GM10248 (cell line): ENCODE data around the gene NOS1.

Experiments used
- CTCF ChIA-PET: fragments of 300-600 bp; sonication (Branson Sonifier 250); formaldehyde crosslinking; extraction: SDS; loops from one replicate; lab custom pipeline; 2021; ENCODE audit warnings: antibody characterized with exemption; lab: Yijun Ruan, JAX
- POLR2A ChIA-PET: fragments of 350-650 bp; sonication (Branson Sonifier 250); formaldehyde crosslinking; extraction: SDS; loops from one replicate; lab custom pipeline; 2020; ENCODE audit warnings: antibody characterized with exemption; lab: Yijun Ruan, JAX
- DNase-seq: peaks from one replicate; pipeline ENCODE4 v3.0.0; 2012; ENCODE audit errors: extremely low spot score
- CTCF ChIP-seq: IDR thresholded peaks from 2 replicates; pipeline ENCODE4 v1.5.1; 2012; ENCODE audit warnings: mild to moderate bottlenecking, low read depth; ENCODE audit errors: extremely low read depth, missing control alignments, control extremely low read depth

Gene NOS1

GRCh38 chr12:117339104-117339503, 22.3 kb downstream of the NOS1 start:
- ChIA-PET POLR2A (no interaction called here), CTCF (interaction anchor here (1.0 kb wide), 1 partner anchor 28 kb away, joined by 3 read pairs; no protein-coding TSS in a partner anchor)
- no peak for DNase-seq
- no peak for TF ChIP-seq CTCF

GRCh38 chr12:117334855-117335587, 26.4 kb downstream of the NOS1 start:
- TF ChIP-seq CTCF, result no peak
- CTCF ChIA-PET, result interaction anchor here (1.5 kb wide), 1 partner anchor 502 kb away, joined by 6 read pairs; no protein-coding TSS in a partner anchor
- DNase-seq, result no peak
- POLR2A ChIA-PET, result no interaction called here

GRCh38 chr12:117334051-117334450, 27.4 kb downstream of the NOS1 start:
- no peak for TF ChIP-seq CTCF
- DNase-seq, result no peak
- ChIA-PET POLR2A (no interaction called here), CTCF (interaction anchor here (1.0 kb wide), 1 partner anchor 524 kb away, joined by 3 read pairs; no protein-coding TSS in a partner anchor)

DNA sequence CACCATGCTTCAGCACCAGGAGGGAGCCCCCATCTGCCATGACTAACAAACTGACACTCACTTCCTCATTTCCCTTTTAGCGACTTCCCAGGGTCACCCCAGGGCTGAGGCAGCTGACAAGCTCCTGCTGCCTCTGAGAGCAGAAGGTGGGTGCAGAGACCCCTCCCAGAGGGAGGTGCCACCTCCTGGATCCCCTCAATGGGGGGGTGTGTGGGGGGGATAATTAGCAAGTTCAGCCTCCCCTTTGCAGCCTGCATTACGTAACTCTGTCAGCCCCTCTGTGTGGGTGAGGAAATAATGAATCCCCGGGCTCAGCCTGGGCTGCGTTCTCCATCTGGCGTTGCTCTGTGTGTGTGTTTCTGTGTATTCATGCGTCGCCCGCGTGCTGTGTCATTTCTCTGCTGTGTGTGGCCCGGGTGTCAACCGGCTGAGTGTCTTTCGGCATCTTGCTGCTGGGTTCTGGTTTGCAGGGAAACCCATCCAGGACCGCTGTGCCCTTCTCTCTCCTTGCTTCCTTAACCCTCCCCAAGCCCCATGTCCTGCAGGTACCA, 28.0 kb downstream of the NOS1 start:
- DNase-seq, result no peak
- CTCF ChIA-PET, result interaction anchor here (1.0 kb wide), 1 partner anchor 524 kb away, joined by 3 read pairs; no protein-coding TSS in a partner anchor
- POLR2A ChIA-PET, result no interaction called here
- no peak for TF ChIP-seq CTCF

GRCh38 chr12:117331691-117332090, 29.7 kb downstream of the NOS1 start:
- CTCF ChIA-PET, result interaction anchor here (1.2 to 1.3 kb wide), 2 partner anchors 11 to 15 kb away, joined by 3 to 4 read pairs; no protein-coding TSS in a partner anchor
- TF ChIP-seq CTCF, result no peak
- POLR2A ChIA-PET, result no interaction called here
- no peak for DNase-seq

DNA sequence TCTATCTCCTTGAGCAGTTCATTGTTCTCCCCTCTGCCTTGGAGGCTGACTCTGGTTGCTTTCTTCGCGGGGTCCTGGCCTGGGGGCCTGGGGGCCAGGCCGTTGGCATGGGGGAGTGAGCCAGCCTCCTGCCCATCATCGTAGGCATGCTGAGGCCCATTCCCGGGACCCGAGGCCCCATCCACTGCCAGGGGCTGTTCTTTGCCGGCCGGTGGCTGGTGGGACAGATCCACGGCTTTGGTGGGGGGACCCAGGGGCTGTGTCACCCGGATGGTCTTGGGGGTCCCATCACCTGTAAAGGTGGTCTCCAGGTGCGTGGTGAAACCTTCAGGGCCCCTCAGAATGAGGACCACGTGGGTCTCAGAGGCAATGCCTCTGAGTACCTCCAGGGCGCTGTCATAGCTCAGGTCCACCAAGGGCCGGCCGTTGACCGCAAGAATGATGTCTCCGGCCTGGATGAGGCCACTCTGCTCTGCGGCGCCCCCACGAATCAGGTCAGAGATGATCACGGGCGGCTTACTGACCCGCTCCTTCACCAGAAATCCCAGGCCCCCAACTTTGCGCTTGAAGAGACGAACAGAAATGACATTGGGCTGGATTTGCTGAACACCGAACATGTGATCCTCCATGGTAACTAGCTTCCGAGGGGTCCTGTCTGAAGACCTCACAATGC, 30.8 kb downstream of the NOS1 start:
- TF ChIP-seq CTCF, result no peak
- ChIA-PET POLR2A (no interaction called here), CTCF (no interaction called here)
- no peak for DNase-seq
